Stimulated activated CD4-positive, alpha-beta T cell treated with anti-CD3 and anti-CD28 coated beads, Interleukin-12 subunit alpha, Interleukin-12 subunit beta, amount 100 ng/mL, for 24 hours (primary cell): ENCODE data around the gene GLOD5.

Experiments used
- DNase-seq, 2 experiments: peaks; one replicate each; pipeline ENCODE4 v3.0.0-alpha.2; 2020; ENCODE audit warnings: low read depth in 2 of 2

Gene GLOD5

DNA sequence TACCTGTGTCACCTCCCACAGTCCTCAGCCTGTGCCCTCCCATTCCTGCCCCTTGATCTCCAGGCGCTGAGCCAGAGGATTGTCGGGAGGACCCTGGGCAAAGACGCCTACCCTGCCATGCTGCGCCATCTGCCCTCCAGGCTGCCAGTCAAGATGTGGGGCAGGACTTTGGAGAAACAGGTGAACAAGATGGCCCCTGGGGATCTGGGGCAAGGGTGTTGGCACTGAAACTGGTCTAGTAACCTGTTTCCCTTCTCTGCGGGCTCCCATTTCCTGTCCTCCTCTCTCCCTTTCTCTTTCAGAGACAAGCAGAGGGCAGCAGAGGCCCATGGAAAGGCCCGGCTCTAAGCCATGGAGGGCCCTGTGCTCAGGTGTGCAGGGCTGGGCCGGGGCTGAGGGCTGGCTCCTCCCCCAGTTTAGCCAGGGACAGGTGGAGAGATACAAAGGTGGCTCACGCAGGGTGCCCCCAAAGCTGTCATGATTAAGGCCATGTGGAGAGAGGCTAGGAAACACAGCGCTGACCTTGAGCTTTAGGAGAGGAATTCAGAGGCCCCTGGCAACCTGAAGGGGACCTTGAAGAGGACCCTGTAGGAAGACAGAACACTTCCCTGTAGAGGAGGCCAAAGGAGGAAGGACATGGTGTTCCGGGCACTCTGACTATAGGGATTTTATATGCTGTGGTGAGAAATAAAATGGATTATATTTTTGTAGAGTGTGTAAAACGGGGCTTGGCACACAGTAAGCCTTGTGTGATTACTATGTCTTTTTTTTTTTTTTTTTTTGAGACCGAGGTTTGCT, at the start of gene GLOD5:
Gene GLOD5 (plus strand): TSS at position 74 of the 798 bp plus-strand sequence. CDS start 44 bp downstream, at position 118.
- no peak for DNase-seq

DNA sequence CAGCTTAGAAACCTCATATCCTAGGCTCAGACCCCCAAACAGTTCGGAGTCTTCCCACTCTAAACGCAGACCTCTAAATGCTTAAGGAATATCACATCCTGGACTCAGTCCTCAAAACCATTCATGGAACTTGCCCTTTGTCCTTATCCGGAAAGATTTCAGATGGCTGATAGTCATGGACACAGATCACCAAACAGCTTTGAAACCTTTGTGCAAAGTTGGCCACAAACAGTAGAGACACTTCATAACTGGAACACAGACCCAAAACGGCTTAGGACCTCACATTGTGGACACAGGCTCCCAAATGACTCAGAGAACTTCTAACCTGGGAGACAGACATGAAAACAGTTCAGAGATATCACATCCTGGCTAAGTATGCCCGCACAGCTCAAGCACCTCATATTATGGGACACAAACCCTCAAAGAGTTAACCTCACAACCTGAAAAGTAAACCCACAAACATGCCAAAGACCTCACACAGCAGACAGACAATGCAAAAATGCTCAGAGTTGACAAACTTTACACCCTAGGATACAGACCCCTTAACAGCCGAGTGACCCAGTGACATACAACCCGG, 49.5 kb upstream of the GLOD5 start:
- DNase-seq = no peak

DNA sequence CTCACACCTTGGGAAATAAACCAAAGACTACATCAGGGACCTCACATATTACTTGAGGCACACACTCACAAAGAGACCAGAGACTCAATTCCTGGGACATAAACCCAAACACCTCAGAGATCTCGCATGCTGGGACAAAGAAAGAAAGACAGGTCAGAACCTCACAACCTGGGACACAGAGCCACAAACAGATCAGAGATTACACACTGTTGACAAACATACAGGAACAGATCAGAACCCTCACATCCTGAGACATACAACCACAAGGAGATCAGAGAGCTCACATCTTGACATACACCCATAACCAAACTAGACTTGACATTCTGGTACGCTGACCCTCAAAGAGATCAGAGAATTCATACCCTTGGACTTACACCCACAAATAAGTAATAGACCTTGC, 47.7 kb upstream of the GLOD5 start:
- DNase-seq = no peak

DNA sequence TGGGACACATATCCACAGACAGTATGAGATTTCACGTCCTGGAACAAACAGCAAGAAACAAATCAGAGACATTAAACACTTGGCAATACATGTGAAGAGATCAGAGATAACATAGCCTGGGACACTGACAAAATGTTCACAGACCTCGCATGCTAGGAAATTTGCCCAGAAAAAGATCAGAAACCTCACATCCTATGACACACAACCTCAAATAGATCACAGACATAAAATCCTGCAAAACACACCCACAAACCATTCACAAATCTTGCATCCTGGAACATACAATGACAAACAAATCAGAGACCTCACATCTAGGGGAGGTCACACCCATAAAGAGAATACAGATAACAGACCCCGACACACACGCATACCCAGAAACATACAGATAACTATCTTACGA, 47.0 kb upstream of the GLOD5 start:
- no peak for DNase-seq

DNA sequence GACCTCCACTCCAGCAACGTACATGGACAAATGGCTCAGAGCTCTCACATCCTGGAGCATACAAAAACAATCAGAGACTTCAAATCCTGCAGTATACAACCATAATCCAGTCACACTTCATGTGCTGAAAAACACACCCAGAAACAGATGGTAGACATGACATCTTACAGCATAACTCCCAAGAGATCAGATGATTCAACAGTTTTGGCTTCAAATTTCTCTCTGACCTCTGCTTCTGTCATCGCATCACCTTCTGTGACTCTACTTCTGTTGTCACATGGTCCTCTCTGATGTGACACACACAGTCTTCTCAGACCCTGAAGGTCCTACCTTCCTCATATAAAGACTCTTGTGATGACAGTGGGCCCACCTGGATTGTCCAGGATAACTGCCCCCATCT, 46.5 kb upstream of the GLOD5 start:
- DNase-seq = no peak

DNA sequence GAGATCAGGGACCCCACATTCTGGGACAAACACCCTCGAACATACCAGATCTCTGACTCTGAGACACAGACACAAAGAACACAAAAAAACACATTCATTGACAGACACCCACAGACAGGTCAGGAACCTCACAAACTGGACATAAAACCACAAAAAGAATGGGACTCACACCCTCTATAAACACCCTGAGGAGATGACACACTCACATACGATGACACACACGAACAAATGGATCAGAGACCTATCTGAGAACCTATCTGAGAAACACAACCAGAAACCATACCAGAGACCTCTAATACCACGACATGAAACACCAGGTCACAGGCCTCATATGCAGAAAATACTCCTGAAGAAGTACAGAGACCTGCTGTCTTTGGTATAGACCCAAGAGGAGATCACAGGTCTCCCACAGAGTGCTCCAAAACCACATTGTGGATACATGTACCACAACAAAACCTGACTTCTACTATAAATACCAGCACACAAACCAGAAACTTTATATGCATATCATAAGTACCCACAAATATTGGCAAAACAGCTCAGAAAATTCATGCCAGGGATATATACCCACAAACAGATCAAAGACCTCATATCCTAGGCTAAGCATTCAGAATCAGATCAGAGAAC, 45.6 kb upstream of the GLOD5 start:
- DNase-seq = no peak

DNA sequence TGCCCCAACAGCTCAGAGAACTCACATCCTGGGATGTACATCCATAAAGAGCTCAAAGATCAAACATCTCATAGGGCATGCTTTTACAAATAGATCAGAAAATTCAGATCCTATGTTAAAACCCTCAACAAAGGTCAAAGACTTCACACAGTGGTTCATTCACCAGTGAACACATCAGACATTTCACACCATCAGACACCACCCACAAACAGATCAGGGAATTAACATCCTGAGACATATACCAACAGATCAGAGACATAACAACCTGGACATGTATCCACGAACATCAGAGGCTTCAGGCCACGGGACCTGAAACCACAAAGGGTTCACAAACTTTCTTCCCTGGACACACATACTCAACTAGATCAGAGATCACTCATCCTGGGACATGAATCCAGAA, 41.6 kb upstream of the GLOD5 start:
- no peak for DNase-seq

DNA sequence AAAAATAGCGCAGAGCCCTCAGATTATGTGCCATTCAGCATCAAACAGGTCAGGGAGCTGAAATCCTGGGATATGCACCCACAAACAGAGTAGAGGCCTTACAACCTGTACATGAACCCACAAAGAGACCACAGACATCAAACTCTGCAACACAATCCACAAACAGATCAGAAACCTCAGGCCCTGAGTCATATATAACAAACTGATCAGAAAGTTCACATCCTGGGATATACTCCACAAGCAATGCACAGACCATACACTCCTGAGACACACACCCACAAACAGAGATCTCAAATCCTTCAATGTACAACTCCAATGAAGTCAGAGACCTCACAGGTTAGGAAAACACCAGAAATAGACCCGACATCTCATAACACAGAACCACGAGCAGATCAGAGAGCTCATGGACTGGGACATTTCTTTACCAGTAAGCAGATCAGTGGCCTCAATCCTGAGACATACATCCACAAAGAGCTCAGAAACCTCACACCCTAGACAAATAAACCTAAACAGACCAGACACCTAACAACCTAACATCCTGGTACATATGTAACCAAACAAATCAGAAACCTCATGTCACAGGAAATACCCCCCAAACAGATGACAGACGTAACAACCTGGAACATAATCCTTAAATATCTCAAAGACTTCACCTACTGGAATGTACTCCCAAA, 40.8 kb upstream of the GLOD5 start:
- no peak for DNase-seq

DNA sequence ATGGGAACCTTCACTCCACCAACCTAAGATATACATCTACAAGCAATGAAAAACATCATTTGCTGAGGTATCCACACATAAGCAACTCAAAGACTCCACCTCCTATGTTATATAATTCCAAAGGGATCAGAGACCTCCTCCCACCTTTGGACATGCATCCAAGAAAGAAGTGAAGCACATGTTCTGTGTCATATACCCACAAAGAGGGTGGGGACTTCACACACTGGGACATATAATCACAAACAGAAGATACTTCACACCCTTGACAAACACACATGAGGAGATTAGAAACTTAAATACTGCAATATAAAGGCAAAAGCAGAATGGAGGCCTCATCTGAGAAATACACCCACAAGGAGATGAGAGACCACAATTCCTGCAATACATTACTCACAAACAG, 39.6 kb upstream of the GLOD5 start:
- no peak for DNase-seq

DNA sequence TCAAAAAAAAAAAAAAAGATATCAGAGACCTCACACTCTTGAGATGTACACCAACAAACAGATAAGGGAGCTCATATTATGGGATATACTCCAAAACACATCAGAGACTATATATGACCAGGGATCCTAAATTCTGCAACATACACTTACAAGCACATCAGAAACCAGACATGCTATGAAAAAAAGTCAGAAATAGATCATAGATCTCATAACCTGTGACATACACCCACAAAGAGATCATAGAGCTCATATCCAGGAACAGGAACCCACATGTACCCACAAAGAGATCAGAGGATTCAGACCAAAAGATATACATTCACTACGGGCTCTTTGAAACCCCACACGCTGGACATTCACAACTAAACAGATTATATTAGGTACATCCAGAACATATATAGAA, 35.0 kb upstream of the GLOD5 start:
- no peak for DNase-seq

DNA sequence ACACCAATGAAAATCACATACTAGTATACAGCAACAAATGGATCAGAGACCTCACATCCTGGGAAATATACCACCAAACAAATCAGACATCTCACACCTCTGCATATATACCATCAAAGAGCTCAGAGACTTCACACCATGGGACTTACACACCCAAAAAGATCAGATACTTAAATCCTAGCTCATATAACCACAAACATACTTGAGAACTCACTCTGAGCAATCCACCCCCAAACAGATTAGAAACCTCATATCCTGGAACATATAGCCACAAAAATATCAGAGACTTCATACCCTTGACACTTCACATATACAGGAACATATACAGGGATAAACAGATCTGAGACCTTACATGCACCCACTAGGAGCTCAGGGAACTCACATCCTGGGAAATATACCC, 32.9 kb upstream of the GLOD5 start:
- no peak for DNase-seq

DNA sequence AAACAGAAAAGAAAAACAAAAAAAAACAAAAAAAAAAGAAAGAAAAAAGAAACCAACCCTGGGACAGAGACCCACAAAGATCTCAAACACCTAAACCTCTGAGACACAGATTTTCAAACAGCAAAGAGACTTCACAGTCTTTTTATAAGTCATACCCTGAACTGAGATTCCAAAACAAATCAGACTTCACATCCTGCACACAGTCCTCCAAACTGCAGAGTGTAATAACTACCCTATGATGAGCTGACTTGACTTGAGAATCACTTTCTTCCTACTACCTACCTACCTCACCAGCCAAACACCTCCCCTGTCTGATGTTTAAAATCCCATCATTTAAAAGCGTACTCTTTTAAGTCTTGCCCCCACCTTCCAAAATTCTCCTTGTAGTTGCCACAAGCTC, 25.2 kb upstream of the GLOD5 start:
- DNase-seq = no peak

DNA sequence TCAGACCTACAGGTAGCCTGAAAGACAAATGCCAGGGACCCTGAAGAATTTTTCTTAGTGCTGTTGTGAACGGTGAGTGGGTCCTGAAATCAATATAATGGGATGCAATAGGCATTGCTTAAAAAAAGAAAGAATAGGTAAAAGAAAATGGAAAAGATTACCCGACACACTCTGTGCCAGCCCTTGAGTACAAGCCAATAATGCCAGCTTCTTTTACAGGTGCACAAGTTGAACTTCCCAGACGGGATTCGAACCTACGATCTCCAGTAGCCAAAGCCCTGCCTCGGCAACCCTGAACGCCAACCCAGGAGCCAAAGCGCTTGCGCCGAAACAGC, 24.7 kb upstream of the GLOD5 start:
- DNase-seq = no peak

DNA sequence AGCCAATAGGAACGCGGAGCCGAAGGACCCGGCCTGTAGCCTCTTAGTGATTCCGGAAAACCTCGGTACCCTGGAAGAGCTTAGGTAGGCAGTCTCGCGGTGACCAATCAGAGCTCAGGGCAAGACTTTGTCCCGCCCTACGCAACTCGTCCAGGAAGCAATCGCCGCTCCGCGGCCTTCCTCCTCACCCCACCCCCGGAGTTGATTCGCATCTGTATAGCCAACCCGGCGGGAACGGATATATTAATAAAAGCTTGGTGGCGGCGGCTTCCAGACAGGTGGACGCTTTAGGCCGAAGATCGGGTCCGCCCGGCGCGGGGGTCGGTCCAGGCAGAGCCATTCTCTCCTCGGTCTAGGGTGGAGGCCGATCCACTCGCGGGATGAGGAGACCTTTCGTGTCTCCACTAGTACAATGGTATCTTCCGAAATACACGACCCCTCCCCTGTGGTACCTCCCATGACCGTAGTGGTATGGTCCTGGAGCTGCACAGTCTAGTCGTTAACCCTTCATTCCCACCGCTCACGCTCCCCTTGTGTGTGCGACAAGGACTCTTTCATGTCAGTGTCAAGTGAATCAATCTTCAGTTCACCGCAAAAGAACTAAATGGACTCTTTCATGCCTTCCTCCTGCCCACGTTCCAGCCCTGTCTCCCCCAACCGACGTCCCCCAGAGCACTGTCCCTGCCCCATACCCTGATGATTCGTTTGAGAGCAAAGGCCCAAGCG, 24.2 kb upstream of the GLOD5 start:
- DNase-seq = peak; percentile 69 to 76

DNA sequence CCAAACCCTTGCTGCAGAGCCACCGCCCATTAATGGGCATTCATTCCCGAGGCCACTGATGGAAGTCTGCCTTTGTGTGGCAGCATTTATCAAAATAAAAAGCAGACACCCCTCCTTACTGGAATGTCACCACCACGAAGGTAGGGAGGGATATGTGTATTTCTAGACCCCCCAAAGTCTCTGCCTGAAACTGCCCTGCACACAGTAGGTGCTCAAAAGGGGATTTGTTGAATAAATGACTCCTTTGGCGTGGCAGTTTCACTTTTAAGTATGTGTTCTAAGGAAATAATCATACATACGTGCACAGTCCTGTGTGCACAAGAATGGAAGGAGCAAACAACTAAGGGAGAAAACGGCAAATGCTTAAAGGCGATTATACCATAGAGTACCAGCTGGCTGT, 23.6 kb upstream of the GLOD5 start:
- DNase-seq = no peak

DNA sequence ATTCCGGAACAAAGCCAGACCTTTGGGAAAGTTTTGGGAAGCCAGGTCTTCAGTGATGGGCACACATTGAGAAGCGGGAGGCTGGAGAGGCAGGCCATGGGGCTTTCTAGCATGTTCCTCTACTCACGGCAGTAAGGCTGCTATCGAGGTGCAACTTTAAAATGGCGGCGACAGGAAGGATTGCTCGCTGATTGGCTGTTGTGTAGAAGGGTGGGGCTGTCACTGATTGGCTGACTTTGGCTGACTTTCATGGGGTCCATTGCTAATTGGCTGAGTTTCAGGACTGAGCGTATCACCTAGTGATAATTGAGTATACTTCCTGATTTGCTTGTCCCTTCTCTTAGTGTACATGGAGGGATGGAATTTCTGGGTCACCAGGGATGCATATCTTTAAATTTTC, 19.7 kb upstream of the GLOD5 start:
- no peak for DNase-seq

DNA sequence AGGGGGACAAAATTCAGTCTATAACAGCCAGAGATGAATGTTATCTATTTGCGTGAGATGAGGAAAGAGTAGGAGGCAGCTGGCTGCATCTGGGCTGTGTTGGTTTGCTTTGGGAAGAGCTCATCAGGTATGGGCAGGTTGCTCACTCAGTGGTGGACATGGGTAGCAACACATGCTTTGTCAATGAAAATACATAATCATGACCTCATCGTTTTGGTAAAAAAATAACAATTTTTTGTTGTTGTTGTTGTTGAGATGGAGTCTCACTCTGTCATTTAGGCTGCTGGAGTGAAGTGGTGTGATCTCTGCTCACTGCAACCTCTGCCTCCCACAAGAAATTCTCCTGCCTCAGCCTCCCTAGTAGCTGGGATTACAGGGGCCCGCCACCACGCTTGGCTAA, 16.3 kb upstream of the GLOD5 start:
- DNase-seq = no peak

DNA sequence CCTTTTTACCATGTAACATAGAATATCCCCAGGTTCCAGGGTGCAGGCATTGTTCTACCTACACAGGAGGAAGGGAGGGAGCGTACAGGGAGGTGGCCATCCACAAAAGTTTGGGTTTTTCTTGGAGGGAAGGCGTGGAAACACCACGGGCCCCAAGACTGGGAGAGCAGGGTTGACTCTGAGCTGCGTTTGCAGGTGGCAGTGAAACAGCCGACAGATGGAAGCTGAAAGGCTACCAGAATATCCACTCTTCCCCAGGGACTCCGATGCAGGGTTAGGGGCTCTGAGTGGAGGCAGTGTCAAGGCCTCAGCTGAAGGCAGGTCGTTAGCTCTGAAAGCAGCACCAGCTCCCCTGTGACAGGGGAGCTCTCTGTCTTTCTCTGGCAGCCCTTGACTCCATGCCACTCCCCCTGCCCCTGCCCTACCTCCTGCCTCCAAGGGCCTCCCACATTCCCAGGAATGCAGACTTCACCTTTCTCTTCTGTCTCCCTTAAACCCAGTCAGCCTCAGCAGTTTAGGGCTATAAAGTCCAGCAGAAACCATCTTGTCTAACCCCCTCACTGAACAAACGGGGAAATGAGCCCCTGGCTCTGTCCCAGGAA, 14.0 kb upstream of the GLOD5 start:
- no peak for DNase-seq

DNA sequence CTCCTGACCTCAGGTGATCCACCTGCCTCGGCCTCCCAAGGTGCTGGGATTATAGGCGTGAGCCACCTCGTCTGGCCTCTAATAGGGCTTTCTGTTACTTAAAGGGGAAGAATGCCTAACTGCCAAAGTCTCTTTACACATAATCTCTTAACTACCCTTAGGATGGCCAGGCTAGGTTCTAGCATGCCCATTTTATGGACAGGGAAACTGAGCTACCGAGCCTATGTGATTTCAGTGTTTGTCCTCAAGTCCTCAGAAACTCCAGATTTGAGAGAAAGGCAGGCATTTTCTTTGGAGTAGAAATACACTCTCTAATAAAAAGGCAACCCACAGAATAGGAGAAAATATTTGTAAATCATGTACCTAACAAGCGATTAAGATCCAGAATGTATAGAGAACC, 12.4 kb upstream of the GLOD5 start:
- no peak for DNase-seq

DNA sequence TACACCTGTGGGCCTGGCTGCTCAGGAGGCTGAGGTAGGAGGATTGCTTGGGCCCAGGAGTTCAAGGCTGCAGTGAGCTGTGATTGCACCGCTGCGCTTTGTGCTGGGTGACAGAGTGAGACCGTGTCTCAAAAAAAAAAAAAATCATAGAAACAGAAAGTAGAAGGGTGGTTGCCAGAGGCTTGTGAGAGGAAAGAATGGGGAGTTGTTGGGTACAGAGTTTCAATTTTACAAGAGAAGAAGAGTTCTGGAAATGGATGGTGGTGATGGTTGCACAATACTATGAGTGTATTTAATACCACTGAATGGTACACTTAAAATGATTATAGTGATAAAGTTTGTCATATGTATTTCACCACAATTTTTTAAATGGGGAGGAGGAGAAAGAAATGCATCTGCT, 10.2 kb upstream of the GLOD5 start:
- no peak for DNase-seq

DNA sequence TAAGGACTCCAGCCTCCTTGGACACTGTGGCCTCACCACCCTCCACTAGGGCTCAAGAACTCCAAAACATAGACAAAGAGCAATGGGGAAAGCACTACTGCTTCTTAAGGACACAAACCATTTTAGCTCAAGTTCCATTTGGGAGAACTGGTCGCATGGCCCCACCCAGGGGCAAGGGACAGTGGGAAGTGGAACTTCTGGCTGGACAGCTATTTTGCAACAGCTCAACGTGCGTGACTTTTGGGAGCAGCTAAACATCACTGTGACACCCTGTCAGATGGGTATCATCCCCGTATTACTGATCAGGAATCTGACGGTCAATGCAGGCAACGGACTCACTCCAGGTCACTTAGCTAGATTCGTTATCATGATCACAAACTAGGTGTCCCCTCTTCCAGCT, 9.0 kb upstream of the GLOD5 start:
- no peak for DNase-seq

DNA sequence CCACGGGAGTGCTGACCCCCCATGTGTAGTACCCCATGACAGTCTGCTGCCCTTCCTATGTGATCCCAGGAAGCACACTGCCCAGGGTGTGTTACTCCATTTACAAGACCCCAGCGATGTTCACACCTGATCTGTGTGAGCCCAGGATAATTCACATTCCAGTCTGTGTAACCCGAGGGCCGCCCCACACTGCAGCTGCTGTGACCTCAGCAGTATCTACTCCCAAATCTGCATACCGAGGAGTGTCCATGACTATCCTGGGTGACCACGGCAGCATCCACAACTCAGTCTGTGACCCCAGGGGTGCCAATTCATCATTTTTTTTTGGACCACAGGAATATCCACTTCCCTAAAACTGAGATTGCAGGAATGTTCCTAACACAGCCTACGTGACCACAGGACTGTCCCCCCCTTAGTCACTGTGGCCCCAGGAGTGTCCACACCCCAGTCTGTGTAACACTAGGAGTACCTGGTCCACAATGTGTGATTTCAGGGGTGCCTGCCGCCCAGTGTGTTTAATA, 7.8 kb upstream of the GLOD5 start:
- no peak for DNase-seq
